Mesendoderm (in vitro differentiated cells): ENCODE measurements around the gene TRERF1.

Experiments used
- DNase-seq: peaks from one replicate; pipeline ENCODE4 v3.0.0; 2013
- H2AK5ac ChIP-seq: 2 replicates; pipeline ENCODE4 v1.6.1; 2013; ENCODE audit warnings: low read length, inconsistent platforms
- H2BK120ac ChIP-seq: 2 replicates; pipeline ENCODE4 v1.6.1; 2013; ENCODE audit warnings: low read depth, mild to moderate bottlenecking, low read length, moderate library complexity, mixed read lengths
- H2BK15ac ChIP-seq: replicated peaks from 2 replicates; pipeline ENCODE4 v1.6.1; 2013; ENCODE audit warnings: low read depth, mild to moderate bottlenecking, moderate library complexity
- H2BK5ac ChIP-seq: 2 replicates; pipeline ENCODE4 v1.6.1; 2013; ENCODE audit warnings: low read length, inconsistent platforms
- H3K18ac ChIP-seq: 2 replicates; pipeline ENCODE4 v1.6.1; 2013; ENCODE audit warnings: mild to moderate bottlenecking, low read length, mixed read lengths
- H3K23ac ChIP-seq: one replicate; pipeline ENCODE4 v1.6.1; 2013; ENCODE audit warnings: low read length
- H3K27ac ChIP-seq: 2 replicates; pipeline ENCODE4 v1.5.1; 2013; ENCODE audit warnings: low read depth, mild to moderate bottlenecking, inconsistent platforms, low read length, moderate library complexity
- H3K27me3 ChIP-seq: 2 replicates; pipeline ENCODE4 v1.6.1; 2013; ENCODE audit warnings: low read length, control low read depth, mild to moderate bottlenecking, inconsistent platforms; ENCODE audit not compliant: insufficient read depth, poor library complexity
- H3K36me3 ChIP-seq: 2 replicates; pipeline ENCODE4 v1.6.1; 2013; ENCODE audit warnings: low read length, inconsistent platforms; ENCODE audit not compliant: control insufficient read depth, insufficient read depth
- H3K4ac ChIP-seq: one replicate; pipeline ENCODE4 v1.6.1; 2013; ENCODE audit warnings: low read depth, mild to moderate bottlenecking, low read length, moderate library complexity
- H3K4me1 ChIP-seq: 2 replicates; pipeline ENCODE4 v1.6.1; 2013; ENCODE audit warnings: low read depth, low read length, inconsistent platforms; ENCODE audit not compliant: control insufficient read depth
- H3K4me2 ChIP-seq: 2 replicates; pipeline ENCODE4 v1.6.1; 2013; ENCODE audit warnings: low read length
- H3K4me3 ChIP-seq: 2 replicates; pipeline ENCODE4 v1.5.1; 2013; ENCODE audit warnings: mild to moderate bottlenecking, low read length
- H3K56ac ChIP-seq: one replicate; pipeline ENCODE4 v1.6.1; 2013; ENCODE audit warnings: low read length
- H3K79me1 ChIP-seq: 2 replicates; pipeline ENCODE4 v1.6.1; 2013; ENCODE audit warnings: low read length, inconsistent platforms
- H3K79me2 ChIP-seq: 2 replicates; pipeline ENCODE4 v1.6.1; 2013; ENCODE audit warnings: mild to moderate bottlenecking, low read length; ENCODE audit not compliant: control insufficient read depth, insufficient read depth
- H3K9ac ChIP-seq: 2 replicates; pipeline ENCODE4 v1.6.1; 2013; ENCODE audit warnings: low read length, inconsistent platforms
- H4K5ac ChIP-seq: one replicate; pipeline ENCODE4 v1.6.1; 2013; ENCODE audit warnings: low read length
- H4K8ac ChIP-seq: one replicate; pipeline ENCODE4 v1.6.1; 2013; ENCODE audit warnings: low read depth, mild to moderate bottlenecking, control low read depth, low read length, moderate library complexity
- WGBS: extraction: QIAGEN DNeasy Blood & Tissue Kit; methylation state at CpG from one replicate; pipeline ENCODE4 v1.1.7; 2013; ENCODE audit warnings: low lambda C conversion rate, missing lambda C conversion rate; ENCODE audit not compliant: insufficient coverage; ENCODE audit errors: extremely low coverage; 5-methylcytosine and 5-hydroxymethylcytosine counted together

The TRERF1 gene

GRCh38 chr6:42375007-42375635 lies 76.6 kb downstream of the TRERF1 start:
- Histone ChIP-seq H4K8ac (no peak overlapping the region), H3K56ac (no peak overlapping the region), H2BK5ac (no peak overlapping the region), H4K5ac (no peak overlapping the region), H3K4me3 (no peak overlapping the region), H3K27ac (no peak overlapping the region), H3K4me2 (no peak overlapping the region), H2AK5ac (no peak overlapping the region), H3K18ac (no peak overlapping the region), H3K4ac (no peak overlapping the region), H3K4me1 (no peaks in the 10 kb centered on the region), H3K9ac (no peak overlapping the region), H3K36me3 (no peaks in the 10 kb centered on the region), H3K79me1 (no peaks in the 10 kb centered on the region), H2BK15ac (no peak overlapping the region), H2BK120ac (no peak overlapping the region), H3K79me2 (no peaks in the 10 kb centered on the region), H3K27me3 (no peaks in the 10 kb centered on the region), H3K23ac (no peak overlapping the region)
- no CpG with 5 or more reads among the region's 10 CpGs for WGBS
- no peak for DNase-seq

DNA sequence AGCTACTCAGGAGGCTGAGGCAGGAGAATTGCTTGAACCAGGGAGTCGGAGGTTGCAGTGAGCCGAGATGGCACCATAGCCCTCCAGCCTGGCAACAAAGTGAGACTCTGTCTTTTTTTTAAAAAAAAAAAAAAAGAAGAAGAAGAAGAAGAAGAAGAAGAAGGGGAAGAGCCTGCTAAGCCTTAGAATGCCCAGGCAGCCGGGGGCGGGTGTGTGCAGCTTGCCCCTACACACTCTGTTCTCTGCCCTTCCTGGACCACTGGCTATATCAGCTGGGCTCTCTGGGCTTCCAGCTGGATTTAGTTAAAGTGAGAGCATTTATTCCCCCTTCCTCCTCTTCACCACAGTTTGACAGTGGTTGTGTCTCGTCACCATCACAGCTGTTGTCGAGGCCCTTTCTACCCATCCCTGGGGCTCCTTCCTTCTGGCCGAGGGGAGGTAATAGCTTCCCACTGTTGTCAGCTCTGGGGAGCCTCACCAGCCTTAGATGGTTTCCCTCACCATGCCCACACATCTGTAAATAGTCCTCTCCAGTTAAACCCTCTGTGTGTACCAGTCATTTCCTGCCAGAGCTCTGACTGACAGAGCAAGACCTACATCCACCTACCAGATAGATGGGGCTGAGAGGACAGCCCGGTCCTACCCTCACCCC lies 77.6 kb downstream of the TRERF1 start:
- Histone ChIP-seq H4K8ac (no peak overlapping the region), H3K27me3 (no peaks in the 10 kb centered on the region), H3K4me2 (no peak overlapping the region), H3K4me1 (no peaks in the 10 kb centered on the region), H4K5ac (no peak overlapping the region), H3K56ac (no peak overlapping the region), H3K4me3 (no peak overlapping the region), H3K23ac (no peak overlapping the region), H2BK120ac (no peak overlapping the region), H3K18ac (no peak overlapping the region), H3K79me1 (peaks cover 2% of the 10 kb centered on the region), H3K27ac (no peak overlapping the region), H3K79me2 (no peaks in the 10 kb centered on the region), H3K4ac (no peak overlapping the region), H2BK5ac (no peak overlapping the region), H2AK5ac (no peak overlapping the region), H3K9ac (no peak overlapping the region), H3K36me3 (no peaks in the 10 kb centered on the region), H2BK15ac (no peak overlapping the region)
- DNase-seq: no peak
- WGBS: no CpG with 5 or more reads among the region's 8 CpGs

- H3K23ac ChIP-seq: no peak overlapping the region
- H4K5ac ChIP-seq: no peak overlapping the region
- H3K4me3 ChIP-seq: no peak overlapping the region
- H3K4me1 ChIP-seq: no peaks in the 10 kb centered on the region
- no peak overlapping the region for H3K4me2 ChIP-seq
- H3K79me2 ChIP-seq: no peaks in the 10 kb centered on the region
- H2BK5ac ChIP-seq: no peak overlapping the region
- H3K36me3 ChIP-seq: no peaks in the 10 kb centered on the region
- H2BK15ac ChIP-seq: no peak overlapping the region
- H3K4ac ChIP-seq: no peak overlapping the region
- no peak overlapping the region for H3K9ac ChIP-seq
- H2BK120ac ChIP-seq: no peak overlapping the region
- H3K27me3 ChIP-seq: no peaks in the 10 kb centered on the region
- H3K18ac ChIP-seq: no peak overlapping the region
- H4K8ac ChIP-seq: no peak overlapping the region
- H3K27ac ChIP-seq: no peak overlapping the region
- no peak for DNase-seq
- H3K56ac ChIP-seq: no peak overlapping the region
- peaks cover 2% of the 10 kb centered on the region for H3K79me1 ChIP-seq
- H2AK5ac ChIP-seq: no peak overlapping the region
- WGBS: no CpG with 5 or more reads among the region's 4 CpGs
Measured at GRCh38 chr6:42372699-42373098, 79.0 kb downstream of the TRERF1 start.

DNA sequence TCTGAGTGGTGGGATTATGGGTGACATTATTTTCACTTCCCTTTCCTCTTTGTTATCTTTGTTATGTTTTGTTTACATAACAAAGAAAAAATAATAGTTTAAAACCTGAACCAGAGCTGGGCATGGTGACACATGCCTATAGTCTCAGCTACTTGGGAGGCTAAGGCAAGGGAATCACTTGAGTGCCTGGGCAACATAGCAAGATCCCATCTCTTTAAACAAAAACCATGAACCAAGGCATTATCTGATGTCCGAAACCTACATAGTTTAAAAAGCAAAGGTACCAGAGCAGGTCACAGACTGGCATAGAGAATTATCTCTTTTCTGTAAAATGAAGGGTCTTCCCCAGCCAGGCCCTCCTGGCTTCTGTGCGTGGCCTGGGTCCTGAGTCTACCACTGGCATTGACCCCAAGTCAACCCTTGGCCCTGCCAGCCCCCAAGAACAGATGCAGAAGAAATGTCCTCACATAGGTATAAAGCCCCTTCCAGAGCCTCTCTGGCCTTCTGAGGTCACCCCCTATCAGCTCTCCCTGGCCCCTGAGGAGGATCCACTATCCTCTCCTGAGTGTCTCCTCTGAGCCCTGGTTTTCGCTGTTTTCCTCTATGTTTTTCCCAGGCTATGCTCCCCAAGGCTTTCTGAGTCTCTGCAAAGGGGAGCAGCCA lies 81.3 kb downstream of the TRERF1 start:
- H3K56ac ChIP-seq: no peak overlapping the region
- peaks cover 2% of the 10 kb centered on the region for H3K79me1 ChIP-seq
- H3K27me3 ChIP-seq: no peaks in the 10 kb centered on the region
- no peak overlapping the region for H3K18ac ChIP-seq
- no peaks in the 10 kb centered on the region for H3K79me2 ChIP-seq
- no peak overlapping the region for H2AK5ac ChIP-seq
- H3K36me3 ChIP-seq: no peaks in the 10 kb centered on the region
- no peak overlapping the region for H2BK5ac ChIP-seq
- no peak for DNase-seq
- H3K4ac ChIP-seq: no peak overlapping the region
- no peak overlapping the region for H3K4me2 ChIP-seq
- H4K5ac ChIP-seq: no peak overlapping the region
- H3K4me1 ChIP-seq: no peaks in the 10 kb centered on the region
- WGBS: no CpG with 5 or more reads among the region's 3 CpGs
- no peak overlapping the region for H2BK120ac ChIP-seq
- H3K4me3 ChIP-seq: no peak overlapping the region
- no peak overlapping the region for H2BK15ac ChIP-seq
- no peak overlapping the region for H3K27ac ChIP-seq
- H3K9ac ChIP-seq: no peak overlapping the region
- no peak overlapping the region for H4K8ac ChIP-seq
- no peak overlapping the region for H3K23ac ChIP-seq

- no peaks in the 10 kb centered on the region for H3K36me3 ChIP-seq
- no peak for DNase-seq
- H2AK5ac ChIP-seq: no peak overlapping the region
- no peak overlapping the region for H3K4ac ChIP-seq
- no peak overlapping the region for H3K56ac ChIP-seq
- H3K27ac ChIP-seq: no peak overlapping the region
- no peaks in the 10 kb centered on the region for H3K79me2 ChIP-seq
- no peak overlapping the region for H2BK120ac ChIP-seq
- H3K4me2 ChIP-seq: no peak overlapping the region
- peaks cover 2% of the 10 kb centered on the region for H3K79me1 ChIP-seq
- H3K4me3 ChIP-seq: no peak overlapping the region
- no peak overlapping the region for H2BK15ac ChIP-seq
- no peak overlapping the region for H4K5ac ChIP-seq
- no peak overlapping the region for H3K18ac ChIP-seq
- H3K4me1 ChIP-seq: no peaks in the 10 kb centered on the region
- no peak overlapping the region for H4K8ac ChIP-seq
- H3K23ac ChIP-seq: no peak overlapping the region
- H3K27me3 ChIP-seq: no peaks in the 10 kb centered on the region
- WGBS: no CpG with 5 or more reads among the region's 2 CpGs
- no peak overlapping the region for H2BK5ac ChIP-seq
- no peak overlapping the region for H3K9ac ChIP-seq
Measured at GRCh38 chr6:42369568-42369967, 82.2 kb downstream of the TRERF1 start.
